CD4-positive, alpha-beta T cell treated with Interleukin-12 subunit alpha and Interleukin-12 subunit beta, for 1 hour (primary cell): ENCODE results near the gene DDR2.
"Not testable (repeated sequence)": the region's sequence is repeated elsewhere in the genome, so short reads cannot be mapped to it uniquely, and the experiment has no call there.

Experiments used
- DNase-seq: peaks from one replicate; pipeline ENCODE4 v3.0.0-alpha.2; 2020

DDR2 gene

GRCh38 chr1:162727493-162727892, 95.2 kb downstream of the DDR2 start:
- not testable (repeated sequence) for DNase-seq

GRCh38 chr1:162728573-162728972, 96.3 kb downstream of the DDR2 start:
- DNase-seq = no peak

GRCh38 chr1:162729195-162729774, 97.0 kb downstream of the DDR2 start:
- DNase-seq = not testable (repeated sequence)

- DNase-seq = no peak
These were observed 99.8 kb downstream of the DDR2 start for GRCh38 chr1:162732094-162732493.

GRCh38 chr1:162732566-162733335, 100.5 kb downstream of the DDR2 start:
- no peak for DNase-seq

- no peak for DNase-seq
These were observed 101.0 kb downstream of the DDR2 start for GRCh38 chr1:162733336-162733590.

- no peak for DNase-seq
These were observed 101.8 kb downstream of the DDR2 start for GRCh38 chr1:162734047-162734446.

GRCh38 chr1:162736184-162736583, 103.9 kb downstream of the DDR2 start:
- no peak for DNase-seq

GRCh38 chr1:162736633-162737067, 104.4 kb downstream of the DDR2 start:
- DNase-seq = no peak

GRCh38 chr1:162740755-162741154, 108.5 kb downstream of the DDR2 start:
- DNase-seq = no peak

GRCh38 chr1:162741574-162741973, 109.3 kb downstream of the DDR2 start:
- DNase-seq = no peak

GRCh38 chr1:162746264-162746942, 114.1 kb downstream of the DDR2 start:
- DNase-seq = not testable (repeated sequence)

- DNase-seq = no peak
These were observed 120.9 kb downstream of the DDR2 start for GRCh38 chr1:162753001-162753658.

- DNase-seq = no peak
These were observed 121.8 kb downstream of the DDR2 start for GRCh38 chr1:162753998-162754585.

- no peak for DNase-seq
These were observed 123.0 kb downstream of the DDR2 start for GRCh38 chr1:162755306-162755705.

- no peak for DNase-seq
These were observed 124.3 kb downstream of the DDR2 start for GRCh38 chr1:162756523-162756922.

- DNase-seq = no peak
These were observed 125.2 kb downstream of the DDR2 start for GRCh38 chr1:162757476-162757875.

- no peak for DNase-seq
These were observed 133.5 kb downstream of the DDR2 start for GRCh38 chr1:162765788-162766187.

- no peak for DNase-seq
These were observed 140.4 kb downstream of the DDR2 start for GRCh38 chr1:162772571-162773154.

GRCh38 chr1:162774007-162774406, 141.7 kb downstream of the DDR2 start:
- no peak for DNase-seq

GRCh38 chr1:162779043-162779442, 146.8 kb downstream of the DDR2 start:
- DNase-seq = no peak

GRCh38 chr1:162782671-162783070, 150.4 kb downstream of the DDR2 start:
- DNase-seq = no peak

GRCh38 chr1:162784926-162785325, 152.7 kb downstream of the DDR2 start:
- not testable (repeated sequence) for DNase-seq
